Germinal center (tissue), 1 donor: ENCODE data around the gene SREBF1.

Experiments
- DNase-seq: peaks from one replicate; pipeline ENCODE4 v3.0.0; 2012; ENCODE audit warnings: mixed read lengths, low spot score

Gene SREBF1

DNA sequence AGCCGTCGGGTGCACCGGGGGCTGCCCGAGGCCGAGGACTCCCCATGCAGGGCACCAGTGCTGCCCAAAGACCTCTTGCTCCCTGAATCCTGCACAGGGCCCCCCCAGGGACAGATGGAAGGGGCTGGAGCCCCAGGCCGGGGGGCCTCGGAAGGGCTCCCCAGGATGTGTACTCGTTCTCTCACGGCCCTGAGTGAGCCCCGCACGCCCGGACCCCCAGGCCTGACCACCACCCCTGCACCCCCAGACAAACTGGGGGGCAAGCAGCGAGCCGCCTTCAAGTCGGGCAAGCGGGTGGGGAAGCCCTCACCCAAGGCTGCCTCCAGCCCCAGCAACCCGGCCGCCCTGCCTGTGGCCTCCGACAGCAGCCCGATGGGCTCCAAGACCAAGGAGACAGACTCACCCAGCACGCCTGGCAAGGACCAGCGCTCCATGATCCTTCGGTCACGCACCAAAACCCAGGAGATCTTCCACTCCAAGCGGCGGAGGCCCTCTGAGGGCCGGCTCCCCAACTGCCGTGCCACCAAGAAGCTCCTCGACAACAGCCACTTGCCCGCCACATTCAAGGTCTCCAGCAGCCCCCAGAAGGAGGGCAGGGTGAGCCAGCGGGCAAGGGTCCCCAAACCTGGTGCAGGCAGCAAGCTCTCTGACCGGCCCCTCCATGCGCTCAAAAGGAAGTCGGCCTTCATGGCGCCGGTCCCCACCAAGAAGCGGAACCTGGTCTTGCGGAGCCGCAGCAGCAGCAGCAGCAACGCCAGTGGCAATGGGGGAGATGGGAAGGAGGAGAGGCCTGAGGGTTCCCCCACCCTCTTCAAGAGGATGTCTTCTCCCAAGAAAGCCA, 40.6 kb downstream of the SREBF1 start:
- no peak for DNase-seq

DNA sequence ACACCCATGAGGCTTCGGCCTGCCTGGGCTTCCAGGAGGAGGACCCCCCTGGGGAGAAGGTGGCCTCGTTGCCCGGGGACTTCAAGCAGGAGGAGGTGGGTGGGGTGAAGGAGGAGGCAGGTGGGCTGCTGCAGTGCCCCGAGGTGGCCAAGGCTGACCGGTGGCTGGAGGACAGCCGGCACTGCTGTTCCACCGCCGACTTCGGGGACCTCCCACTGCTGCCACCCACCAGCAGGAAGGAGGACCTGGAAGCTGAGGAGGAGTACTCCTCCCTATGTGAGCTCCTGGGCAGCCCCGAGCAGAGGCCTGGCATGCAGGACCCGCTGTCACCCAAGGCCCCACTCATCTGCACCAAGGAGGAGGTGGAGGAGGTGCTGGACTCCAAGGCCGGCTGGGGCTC, 41.5 kb downstream of the SREBF1 start:
- DNase-seq = no peak

DNA sequence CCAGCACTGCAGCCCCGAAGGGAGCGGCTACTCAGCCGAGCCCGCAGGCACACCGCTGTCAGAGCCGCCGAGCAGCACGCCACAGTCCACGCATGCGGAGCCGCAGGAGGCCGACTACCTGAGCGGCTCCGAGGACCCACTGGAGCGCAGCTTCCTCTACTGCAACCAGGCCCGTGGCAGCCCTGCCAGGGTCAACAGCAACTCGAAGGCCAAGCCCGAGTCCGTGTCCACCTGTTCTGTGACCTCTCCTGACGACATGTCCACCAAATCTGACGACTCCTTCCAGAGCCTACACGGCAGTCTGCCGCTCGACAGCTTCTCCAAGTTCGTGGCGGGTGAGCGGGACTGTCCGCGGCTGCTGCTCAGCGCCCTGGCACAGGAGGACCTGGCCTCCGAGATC, 42.4 kb downstream of the SREBF1 start:
- DNase-seq = no peak

DNA sequence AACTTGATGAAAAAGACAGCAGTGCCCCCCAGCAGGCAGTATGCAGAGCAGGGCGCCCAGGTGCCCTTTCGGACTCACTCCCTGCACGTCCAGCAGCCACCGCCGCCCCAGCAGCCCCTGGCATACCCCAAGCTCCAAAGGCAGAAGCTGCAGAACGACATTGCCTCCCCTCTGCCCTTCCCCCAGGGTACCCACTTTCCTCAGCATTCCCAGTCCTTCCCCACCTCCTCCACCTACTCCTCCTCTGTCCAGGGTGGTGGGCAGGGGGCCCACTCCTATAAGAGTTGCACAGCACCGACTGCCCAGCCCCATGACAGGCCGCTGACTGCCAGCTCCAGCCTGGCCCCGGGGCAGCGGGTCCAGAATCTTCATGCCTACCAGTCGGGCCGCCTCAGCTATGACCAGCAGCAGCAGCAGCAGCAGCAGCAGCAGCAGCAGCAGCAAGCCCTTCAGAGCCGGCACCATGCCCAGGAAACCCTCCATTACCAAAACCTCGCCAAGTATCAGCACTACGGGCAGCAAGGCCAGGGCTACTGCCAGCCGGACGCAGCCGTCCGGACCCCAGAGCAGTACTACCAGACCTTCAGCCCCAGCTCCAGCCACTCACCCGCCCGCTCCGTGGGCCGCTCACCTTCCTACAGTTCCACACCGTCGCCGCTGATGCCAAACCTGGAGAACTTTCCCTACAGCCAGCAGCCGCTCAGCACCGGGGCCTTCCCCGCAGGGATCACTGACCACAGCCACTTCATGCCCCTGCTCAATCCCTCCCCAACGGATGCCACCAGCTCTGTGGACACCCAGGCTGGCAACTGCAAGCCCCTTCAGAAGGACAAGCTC, 43.2 kb downstream of the SREBF1 start:
- no peak for DNase-seq

- no peak for DNase-seq
These were observed 44.0 kb downstream of the SREBF1 start for GRCh38 chr17:17792551-17793377.

- DNase-seq = no peak
These were observed 44.7 kb downstream of the SREBF1 start for GRCh38 chr17:17792037-17792550.

GRCh38 chr17:17790637-17791464, 45.9 kb downstream of the SREBF1 start:
- DNase-seq = no peak

DNA sequence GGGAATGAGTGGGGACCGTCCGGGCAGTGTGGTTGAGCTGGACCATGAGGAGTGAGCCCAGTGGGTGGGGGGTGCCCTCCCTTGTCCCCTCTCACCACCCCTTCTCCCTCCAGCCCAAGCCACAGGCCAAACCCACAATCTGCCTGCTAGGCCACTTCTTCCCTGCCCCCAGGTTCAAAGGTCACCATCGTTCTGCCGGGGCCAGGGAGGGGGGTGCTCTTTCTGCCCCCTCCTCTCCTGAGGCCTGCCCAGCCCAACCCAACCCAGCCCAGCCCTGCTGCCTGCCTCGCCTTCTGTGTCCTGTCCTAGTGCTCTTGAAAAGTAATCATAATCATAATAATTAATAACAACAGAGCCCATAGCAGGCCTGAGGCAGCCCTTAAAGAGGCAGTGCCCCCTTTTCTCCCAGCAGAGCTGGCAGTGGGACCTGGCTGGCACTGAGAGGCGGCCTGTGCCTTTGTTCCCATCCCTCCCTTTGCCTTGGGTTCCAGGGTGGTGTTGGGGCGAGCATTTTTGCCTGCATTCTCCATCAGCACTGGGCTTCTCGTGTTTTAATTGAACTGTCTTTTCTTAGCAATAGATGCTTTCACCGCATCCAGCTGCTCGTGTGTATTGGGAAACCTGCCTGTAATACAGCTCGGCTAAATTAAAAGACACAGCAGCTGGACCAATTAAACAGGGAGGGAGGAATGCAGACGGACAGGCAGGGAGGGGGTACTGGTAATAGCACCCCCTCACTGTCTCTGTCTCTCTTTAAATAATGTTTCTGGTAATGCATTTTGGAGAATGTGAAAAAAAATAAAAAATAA, 46.8 kb downstream of the SREBF1 start:
- no peak for DNase-seq

GRCh38 chr17:17789410-17789809, 47.4 kb downstream of the SREBF1 start:
- DNase-seq = no peak

DNA sequence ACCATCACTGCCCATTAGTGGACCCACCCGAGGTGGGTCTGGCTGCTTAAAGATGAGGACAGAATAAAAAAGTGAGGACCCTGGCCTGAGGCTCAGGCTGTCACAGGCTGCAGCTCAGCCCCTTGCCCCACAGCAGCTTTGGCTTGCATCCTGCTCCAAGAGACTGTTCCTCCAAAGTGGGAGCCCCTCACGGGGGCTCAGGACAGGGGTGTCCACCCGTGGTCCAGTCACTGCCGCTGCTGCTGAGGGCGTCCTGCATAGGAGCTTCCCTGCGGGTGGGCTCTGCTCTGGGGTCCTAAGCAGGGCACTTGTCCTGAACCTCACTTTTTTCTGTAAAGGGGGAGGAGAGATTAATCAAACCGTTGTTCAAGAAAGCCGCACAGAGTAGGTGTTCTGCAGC, 47.8 kb downstream of the SREBF1 start:
- no peak for DNase-seq

GRCh38 chr17:17787568-17787967, 49.2 kb downstream of the SREBF1 start:
- no peak for DNase-seq

GRCh38 chr17:17786998-17787397, 49.8 kb downstream of the SREBF1 start:
- DNase-seq = no peak

DNA sequence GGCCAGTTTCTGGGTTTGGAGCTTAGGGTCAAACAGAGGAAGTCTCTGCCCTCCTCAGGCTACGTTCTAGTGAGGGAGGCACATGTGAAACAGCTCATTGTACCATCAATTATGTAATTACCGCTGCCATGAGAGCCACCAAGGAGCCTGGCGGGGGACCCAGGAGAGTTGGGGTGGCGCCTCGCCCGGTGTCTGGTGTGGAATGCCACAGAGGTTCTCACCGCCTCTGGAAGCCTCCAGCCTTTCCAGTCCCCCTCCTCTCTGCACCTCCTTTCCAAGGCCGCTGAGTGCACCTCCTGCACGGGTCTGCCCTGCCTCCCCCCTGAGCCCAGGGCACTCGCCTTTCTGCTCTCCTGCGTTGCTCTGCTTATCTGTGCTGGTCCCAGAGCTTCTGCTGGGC, 51.4 kb downstream of the SREBF1 start:
- DNase-seq = no peak

DNA sequence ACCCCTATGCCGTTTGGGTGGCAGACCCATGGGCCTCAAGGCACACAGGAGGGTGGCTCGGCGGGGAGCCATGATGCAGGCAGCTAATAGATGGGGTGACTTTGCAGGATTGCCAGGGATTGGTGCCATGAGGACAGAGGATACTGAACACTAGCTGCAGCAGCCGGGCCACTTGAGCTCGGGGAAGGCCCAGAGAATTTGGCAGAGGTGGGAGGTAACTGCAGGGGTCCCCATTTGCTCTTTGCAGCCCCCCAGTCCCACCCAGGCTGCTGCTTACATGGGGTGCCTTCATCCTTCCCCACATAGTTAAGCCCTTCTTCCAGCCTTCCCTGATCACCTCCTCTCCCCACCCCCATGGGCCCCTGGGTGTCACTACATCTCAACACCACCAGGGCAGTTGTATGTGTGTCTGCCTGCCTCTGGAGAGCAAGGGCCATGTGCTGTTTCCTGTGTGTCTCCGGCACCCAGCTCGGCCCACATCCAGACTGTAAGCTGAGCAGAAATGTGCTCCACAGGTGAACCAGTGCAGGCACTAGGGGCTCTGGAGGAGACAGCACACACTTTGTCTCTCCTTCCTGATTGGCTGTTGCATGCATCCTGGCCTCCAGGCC, 52.0 kb downstream of the SREBF1 start:
- DNase-seq = no peak

DNA sequence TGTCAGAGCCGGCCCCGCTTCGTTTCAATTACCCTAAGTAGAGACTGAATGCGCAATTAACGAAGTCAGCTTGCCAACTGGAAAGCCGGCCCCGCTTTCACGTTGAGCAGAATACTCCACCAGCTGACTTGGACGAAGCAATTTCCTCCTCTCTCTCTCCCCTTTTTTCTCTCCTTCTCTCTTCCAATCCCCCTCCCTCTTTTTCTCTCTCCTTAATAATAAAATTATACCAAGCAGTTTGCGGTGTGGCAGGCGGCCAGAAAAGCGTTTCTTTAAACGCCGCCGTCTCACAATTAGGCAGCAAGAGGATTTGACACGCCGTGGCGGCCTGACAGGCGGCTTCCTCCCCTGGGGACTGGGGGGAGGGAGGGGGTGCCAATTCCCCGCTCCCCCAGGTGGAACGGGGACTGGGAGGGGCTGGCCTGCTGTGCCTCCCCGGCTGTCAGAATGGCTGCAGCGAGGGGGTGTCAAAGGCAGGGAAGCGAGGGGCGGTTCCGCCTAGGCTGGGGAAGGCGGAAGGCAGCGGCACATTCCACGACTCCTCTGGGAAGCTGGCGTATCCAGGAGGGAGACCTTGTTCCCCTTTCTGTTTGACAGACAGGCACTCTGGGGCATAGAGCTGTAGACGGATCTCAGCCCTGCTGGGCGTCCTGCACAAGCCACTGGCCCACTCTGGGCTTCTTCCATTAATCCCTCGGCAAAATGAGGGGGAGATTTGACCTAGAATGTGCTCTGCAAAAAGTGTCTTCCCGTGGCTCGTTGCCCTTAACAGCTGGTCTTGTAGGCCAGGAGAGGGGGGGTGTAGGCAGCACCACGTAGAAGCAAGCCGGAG, 52.7 kb downstream of the SREBF1 start:
- DNase-seq = peak; percentile 63

- peak; percentile 59 for DNase-seq
These were observed 53.5 kb downstream of the SREBF1 start for GRCh38 chr17:17783116-17783824.

GRCh38 chr17:17782523-17783115, 54.2 kb downstream of the SREBF1 start:
- no peak for DNase-seq
